Endodermal cell (in vitro differentiated cells): ENCODE data around the gene FAM107B. TPM values are rescaled to one million over a fixed set of nuclear protein-coding genes. Genes with fewer than 3 reads are reported as not detected.

Experiments used
- DNase-seq: peaks from one replicate; pipeline ENCODE4 v3.0.0-alpha.2; 2017
- H3K27ac ChIP-seq: 2 replicates; pipeline ENCODE4 v1.5.1; 2013; ENCODE audit warnings: mild to moderate bottlenecking, low read depth, low read length, moderate library complexity
- H3K27me3 ChIP-seq: 2 replicates; pipeline ENCODE4 v1.6.1; 2013; ENCODE audit warnings: mild to moderate bottlenecking, low read length, moderate library complexity; ENCODE audit not compliant: insufficient read depth, control insufficient read depth, poor library complexity, severe bottlenecking
- H3K36me3 ChIP-seq: 2 replicates; pipeline ENCODE4 v1.7.0; 2013; ENCODE audit warnings: mild to moderate bottlenecking, low read length, moderate library complexity; ENCODE audit not compliant: control insufficient read depth, insufficient read depth
- H3K4me1 ChIP-seq: one replicate; pipeline ENCODE4 v1.7.0; 2013; ENCODE audit warnings: low read length; ENCODE audit not compliant: control insufficient read depth, insufficient read depth
- H3K4me3 ChIP-seq: 2 replicates; pipeline ENCODE4 v1.5.1; 2013; ENCODE audit warnings: mild to moderate bottlenecking, low read length, moderate library complexity
- H3K9ac ChIP-seq: 2 replicates; pipeline ENCODE4 v1.6.1; 2013; ENCODE audit warnings: mild to moderate bottlenecking, low read length, moderate library complexity; ENCODE audit not compliant: poor library complexity, severe bottlenecking; ENCODE audit errors: extremely low read depth
- H3K9me3 ChIP-seq: 2 replicates; pipeline ENCODE4 v1.6.1; 2013; ENCODE audit warnings: mild to moderate bottlenecking, low read length, moderate library complexity; ENCODE audit not compliant: control insufficient read depth
- H3K27ac Mint-ChIP-seq: 2 replicates; pipeline ENCODE4 v1.8.0; 2020; ENCODE audit warnings: mixed read lengths
- H3K27me3 Mint-ChIP-seq: 2 replicates; pipeline ENCODE4 v1.8.0; 2021; ENCODE audit warnings: mild to moderate bottlenecking, mixed read lengths; ENCODE audit not compliant: insufficient read depth
- H3K36me3 Mint-ChIP-seq: 2 replicates; pipeline ENCODE4 v1.8.0; 2020; ENCODE audit warnings: low read depth, mixed read lengths
- H3K4me1 Mint-ChIP-seq: 2 replicates; pipeline ENCODE4 v1.8.0; 2020; ENCODE audit warnings: mixed read lengths
- H3K4me3 Mint-ChIP-seq: 2 replicates; pipeline ENCODE4 v1.8.0; 2020; ENCODE audit warnings: mild to moderate bottlenecking, moderate library complexity, mixed read lengths
- H3K9me3 Mint-ChIP-seq: 2 replicates; pipeline ENCODE4 v1.8.0; 2020; ENCODE audit warnings: mild to moderate bottlenecking, mixed read lengths
- CTCF ChIP-seq: fragments of 200-600 bp; sonication (generic); conservative IDR thresholded peaks from 2 replicates; pipeline ENCODE4 v1.5.0; 2021; ENCODE audit warnings: antibody characterized with exemption, mild to moderate bottlenecking
- WGBS, 2 experiments: methylation state at CpG; one replicate each; pipeline versions ENCODE4 v1.1.5 to v1.1.7; 2013; ENCODE audit warnings: missing lambda C conversion rate in 2 of 2, mixed read lengths in 1 of 2; ENCODE audit not compliant: insufficient coverage in 1 of 2, insufficient read length in 1 of 2; 5-methylcytosine and 5-hydroxymethylcytosine counted together
- total RNA-seq, 2 donors: library from RNA; stranded (reverse); fragmentation: NEBNext Ultra II Directional in 1 of 2; extraction: Animal tissue kit (Norgen Biotek cat#: 25700) in 1 of 2; gene quantifications; 2 replicates in 1 of 2; 3 replicates in 1 of 2; pipeline ENCODE4 v1.2.1, GENCODE V29; 2021

FAM107B gene
- total RNA-seq, 2 donors from 2014 or later = 16.0 to 24.0 TPM

GRCh38 chr10:14609178-14609577 lies 165.5 kb downstream of the FAM107B start:
- H3K27ac Mint-ChIP-seq = no peak overlapping the region
- Histone ChIP-seq H3K4me3 (no peak overlapping the region), H3K9me3 (no peaks in the 10 kb centered on the region), H3K27ac (no peak overlapping the region), H3K9ac (no peak overlapping the region), H3K27me3 (peaks cover 5% of the 10 kb centered on the region), H3K4me1 (peaks cover 9% of the 10 kb centered on the region), H3K36me3 (no peaks in the 10 kb centered on the region)
- H3K27me3 Mint-ChIP-seq = peaks cover 22% of the 10 kb centered on the region
- 71 to 83% methylated on average over 1 of the region's 1 CpG for WGBS, 2 experiments
- H3K4me1 Mint-ChIP-seq = peaks cover 7% of the 10 kb centered on the region
- H3K4me3 Mint-ChIP-seq = no peak overlapping the region
- no peaks in the 10 kb centered on the region for H3K36me3 Mint-ChIP-seq
- TF ChIP-seq CTCF = no peak
- H3K9me3 Mint-ChIP-seq = no peaks in the 10 kb centered on the region
- no peak for DNase-seq

- TF ChIP-seq CTCF = no peak
- 84 to 94% methylated on average over 4 of the region's 4 CpGs for WGBS, 2 experiments
- Mint-ChIP-seq H3K36me3 (no peaks in the 10 kb centered on the region), H3K9me3 (no peaks in the 10 kb centered on the region), H3K27me3 (peaks cover 22% of the 10 kb centered on the region), H3K4me3 (no peak overlapping the region), H3K27ac (no peak overlapping the region), H3K4me1 (peaks cover 7% of the 10 kb centered on the region)
- Histone ChIP-seq H3K4me3 (no peak overlapping the region), H3K27ac (no peak overlapping the region), H3K9me3 (no peaks in the 10 kb centered on the region), H3K4me1 (peaks cover 9% of the 10 kb centered on the region), H3K9ac (no peak overlapping the region), H3K36me3 (no peaks in the 10 kb centered on the region), H3K27me3 (peaks cover 5% of the 10 kb centered on the region)
- DNase-seq = no peak
Measured at GRCh38 chr10:14608381-14609001, 166.2 kb downstream of the FAM107B start.

- Mint-ChIP-seq H3K27me3 (peaks cover 26% of the 10 kb centered on the region), H3K9me3 (no peaks in the 10 kb centered on the region), H3K27ac (no peak overlapping the region), H3K4me1 (peaks cover 11% of the 10 kb centered on the region), H3K36me3 (no peaks in the 10 kb centered on the region), H3K4me3 (no peak overlapping the region)
- H3K4me1 ChIP-seq = peaks cover 9% of the 10 kb centered on the region
- no peak for DNase-seq
- H3K36me3 ChIP-seq = no peaks in the 10 kb centered on the region
- H3K9me3 ChIP-seq = no peaks in the 10 kb centered on the region
- WGBS, 2 experiments = 86 to 97% methylated on average over 1 to 2 of the region's 2 CpGs
- peaks cover 5% of the 10 kb centered on the region for H3K27me3 ChIP-seq
- no peak overlapping the region for H3K27ac ChIP-seq
- H3K9ac ChIP-seq = no peak overlapping the region
- no peak overlapping the region for H3K4me3 ChIP-seq
- no peak for TF ChIP-seq CTCF
Measured at GRCh38 chr10:14606633-14607032, 168.1 kb downstream of the FAM107B start.
